HCT116 (cell line): ENCODE measurements around the gene MLLT3. TPM values are rescaled to one million over a fixed set of nuclear protein-coding genes. Genes with fewer than 3 reads are reported as not detected.

Source experiments
- ATAC-seq: fragments of 200-7000 bp; cut with Tn5 transposase; 2 replicates; pipeline ENCODE4 v1.9.1; 2020; ENCODE audit warnings: mild to moderate bottlenecking, moderate library complexity
- BruUV-seq: library from RNA; stranded (reverse); fragments of 400-500 nt; replicated peaks from 2 replicates; lab custom pipeline; 2021; lab: Mats Ljungman, UMichigan
- CTCF ChIA-PET: fragments of 300-600 bp; sonication (Branson Sonifier 250); formaldehyde crosslinking; loops from one replicate; lab custom pipeline; 2021; ENCODE audit warnings: antibody characterized with exemption; lab: Charles Lee
- POLR2A ChIA-PET: fragments of 300-600, 350-600 bp; sonication (Branson Sonifier 250); formaldehyde crosslinking; loops from one replicate; lab custom pipeline; 2021; ENCODE audit warnings: antibody characterized with exemption; lab: Charles Lee
- RAD21 ChIA-PET, 2 experiments: fragments of 300-600 bp; sonication (Branson Sonifier 250); formaldehyde crosslinking; loops; one replicate each; lab custom pipeline; 2023; ENCODE audit warnings: low total read pairs in 2 of 2; ENCODE audit not compliant: uncharacterized antibody in 2 of 2, unreplicated experiment in 2 of 2, low non-redundant PET in 1 of 2; lab: Charles Lee
- DNase-seq: peaks from one replicate; pipeline ENCODE4 v3.0.0-alpha.2; 2010; ENCODE audit warnings: low read depth, low spot score
- H2AFZ ChIP-seq: fragments of 200-600 bp; shearing (Covaris generic), sonication (generic); 2 replicates; pipeline ENCODE4 v1.6.1; 2017; ENCODE audit warnings: low read depth, mixed run types, mixed read lengths, antibody characterized with exemption, low read length; ENCODE audit not compliant: poor library complexity, severe bottlenecking
- H3K27ac ChIP-seq: 2 replicates; pipeline ENCODE4 v1.5.1; 2012; ENCODE audit warnings: low read depth, low read length
- H3K27me3 ChIP-seq: fragments of 200-600 bp; sonication (generic); 2 replicates; pipeline ENCODE4 v1.6.1; 2016; ENCODE audit warnings: mixed run types, low read length, mixed read lengths; ENCODE audit not compliant: insufficient read depth
- H3K36me3 ChIP-seq, 2 experiments: fragments of 200-500 bp in 1 of 2; fragments of 200-600 bp in 1 of 2; sonication (Bioruptor generic) in 1 of 2; sonication (generic) in 1 of 2; 2 replicates each; pipeline versions ENCODE4 v1.5.1 to v1.6.1; 2014 to 2016; ENCODE audit warnings: low read length in 2 of 2, inconsistent platforms in 1 of 2, mixed read lengths in 1 of 2, mixed run types in 1 of 2; ENCODE audit not compliant: insufficient read depth in 2 of 2, control insufficient read depth in 1 of 2
- H3K4me1 ChIP-seq, 2 experiments: fragments of 200-600 bp in 1 of 2; sonication (generic) in 1 of 2; 2 replicates each; pipeline versions ENCODE4 v1.5.1 to v1.6.1; 2012 to 2017; ENCODE audit warnings: low read length in 2 of 2, inconsistent platforms in 1 of 2, mild to moderate bottlenecking in 1 of 2, mixed read lengths in 1 of 2, mixed run types in 1 of 2, moderate library complexity in 1 of 2; ENCODE audit not compliant: insufficient read depth in 2 of 2, control insufficient read depth in 1 of 2
- H3K4me2 ChIP-seq: fragments of 200-600 bp; sonication (generic); 2 replicates; pipeline ENCODE4 v1.6.1; 2017; ENCODE audit warnings: mixed run types, low read length, mixed read lengths
- H3K4me3 ChIP-seq, 2 experiments: fragments of 200-600 bp in 1 of 2; sonication (generic) in 1 of 2; replicated peaks in 1 of 2; 2 replicates each; pipeline ENCODE4 v1.5.1; 2011 to 2016; ENCODE audit warnings: low read length in 2 of 2, control low read depth in 1 of 2, low read depth in 1 of 2, mild to moderate bottlenecking in 1 of 2, mixed read lengths in 1 of 2, mixed run types in 1 of 2
- H3K79me2 ChIP-seq: fragments of 200-600 bp; sonication (generic); 2 replicates; pipeline ENCODE4 v1.6.1; 2017; ENCODE audit warnings: mild to moderate bottlenecking, mixed run types, low read length, moderate library complexity, mixed read lengths; ENCODE audit not compliant: insufficient read depth
- H3K9ac ChIP-seq: fragments of 200-600 bp; sonication (generic); 2 replicates; pipeline ENCODE4 v1.6.1; 2016; ENCODE audit warnings: low read length, mixed read lengths
- H3K9me2 ChIP-seq: fragments of 200-600 bp; sonication (generic), shearing (Covaris generic); 2 replicates; pipeline ENCODE4 v1.6.1; 2017; ENCODE audit warnings: mixed run types, mild to moderate bottlenecking, moderate library complexity; ENCODE audit not compliant: insufficient read depth
- H3K9me3 ChIP-seq, 2 experiments: fragments of 200-500 bp in 1 of 2; fragments of 200-600 bp in 1 of 2; sonication (Bioruptor generic) in 1 of 2; sonication (generic) in 1 of 2; 2 replicates each; pipeline ENCODE4 v1.6.1; 2014 to 2017; ENCODE audit warnings: low read length in 2 of 2, mixed read lengths in 2 of 2, inconsistent platforms in 1 of 2, low read depth in 1 of 2, mild to moderate bottlenecking in 1 of 2, mixed run types in 1 of 2, moderate library complexity in 1 of 2; ENCODE audit not compliant: control insufficient read depth in 1 of 2, insufficient read depth in 1 of 2
- H4K20me1 ChIP-seq: fragments of 200-600 bp; sonication (generic), shearing (Covaris generic); 2 replicates; pipeline ENCODE4 v1.6.1; 2017; ENCODE audit warnings: mixed run types, mild to moderate bottlenecking, moderate library complexity; ENCODE audit not compliant: insufficient read depth
- CBX3 ChIP-seq: IDR thresholded peaks from 2 replicates; pipeline ENCODE4 v1.6.1; 2012; ENCODE audit warnings: low read depth
- CEBPB ChIP-seq: IDR thresholded peaks from 2 replicates; pipeline ENCODE4 v1.6.1; 2012; ENCODE audit warnings: low read depth
- CTCF ChIP-seq, 3 experiments: fragments of 200-600 bp in 1 of 3; sonication (generic) in 1 of 3; IDR thresholded peaks in 2 of 3; conservative IDR thresholded peaks in 1 of 3; 2 replicates each; pipeline ENCODE4 v1.5.1; 2012 to 2017; ENCODE audit warnings: low read depth in 2 of 3, low read length in 2 of 3, antibody characterized with exemption in 1 of 3, borderline replicate concordance in 1 of 3, control low read depth in 1 of 3, mild to moderate bottlenecking in 1 of 3, mixed read lengths in 1 of 3, mixed run types in 1 of 3, moderate library complexity in 1 of 3; ENCODE audit not compliant: insufficient read depth in 1 of 3
- ELF1 ChIP-seq: IDR thresholded peaks from 2 replicates; pipeline ENCODE4 v1.6.1; 2012; ENCODE audit warnings: low read depth, borderline replicate concordance
- EZH2 ChIP-seq: fragments of 200-600 bp; sonication (generic); IDR thresholded peaks from 2 replicates; pipeline ENCODE4 v1.6.1; 2017; ENCODE audit warnings: antibody characterized with exemption, mixed run types
- MAX ChIP-seq: IDR thresholded peaks from 2 replicates; pipeline ENCODE4 v1.6.1; 2012
- REST ChIP-seq: IDR thresholded peaks from 2 replicates; pipeline ENCODE4 v1.6.1; 2012; ENCODE audit warnings: low read depth
- SP1 ChIP-seq: IDR thresholded peaks from 2 replicates; pipeline ENCODE4 v1.6.1; 2012; ENCODE audit warnings: low read depth
- YY1 ChIP-seq: IDR thresholded peaks from 2 replicates; pipeline ENCODE4 v1.6.1; 2011; ENCODE audit warnings: low read length, low read depth, moderate library complexity, mild to moderate bottlenecking; ENCODE audit not compliant: insufficient replicate concordance; ENCODE audit errors: extremely low read depth
- ZFX ChIP-seq: fragments of 450-650 bp; IDR thresholded peaks from 2 replicates; pipeline ENCODE4 v1.6.1; 2017
- ZNF274 ChIP-seq: fragments of 200-500 bp; sonication (Bioruptor generic); IDR thresholded peaks from 2 replicates; pipeline ENCODE4 v1.6.1; 2014; ENCODE audit warnings: mild to moderate bottlenecking, low read depth, low read length, inconsistent platforms
- intact Hi-C: fragments of 100-400 bp; cut with micrococcal nuclease; formaldehyde crosslinking; loops from 2 replicates; pipeline ENCODE4 v1.10.0; 2022
- total RNA-seq: library from RNA; stranded (reverse); gene quantifications from one replicate; pipeline ENCODE4 v1.2.1, GENCODE V29; 2021; ENCODE audit not compliant: unreplicated experiment

MLLT3 gene
- total RNA-seq, 1 experiment from 2014 or later = 4.3 TPM

GRCh38 chr9:20505574-20505973, 116.7 kb downstream of the MLLT3 start:
- CTCF ChIA-PET = no interaction called here
- DNase-seq (no peak), ATAC-seq (no peak)
- H3K9me2 ChIP-seq = no peaks in the 10 kb centered on the region
- no peaks in the 10 kb centered on the region for H3K4me1 ChIP-seq
- H3K79me2 ChIP-seq = no peaks in the 10 kb centered on the region
- H3K4me2 ChIP-seq = no peak overlapping the region
- intact Hi-C loops = no loop called here
- no peaks in the 10 kb centered on the region for H3K9me3 ChIP-seq
- H2AFZ ChIP-seq = no peak overlapping the region
- no peak overlapping the region for H3K9ac ChIP-seq
- no peak overlapping the region for H3K27ac ChIP-seq
- TF ChIP-seq SP1 (no peak), CTCF (IDR thresholded peaks at IDR 0.05 in 2 of 3, conservative IDR thresholded peaks at IDR 0.05 in 1 of 3; ENCODE audit: borderline replicate concordance in 1 of 3, insufficient read depth in 1 of 3, low read depth in 2 of 3, low read length in 2 of 3) (no peak), ZFX (no peak)
- TF ChIP-seq, all 23 proteins: peak for 0
- Histone ChIP-seq H3K27me3 (peaks cover 10% of the 10 kb centered on the region; the same call in 1 of the 2 replicates), H3K4me3 (no peak overlapping the region), H4K20me1 (no peaks in the 10 kb centered on the region), H3K36me3 (no peaks in the 10 kb centered on the region)
- ChIA-PET RAD21 (no interaction called here), POLR2A (no interaction called here)
- BruUV-seq = no TSS peak

- RAD21 ChIA-PET = no interaction called here
- H4K20me1 ChIP-seq = no peaks in the 10 kb centered on the region
- no peak for TF ChIP-seq REST
- TF ChIP-seq ZFX = no peak
- no peak for TF ChIP-seq ZNF274
- no peak for TF ChIP-seq CBX3
- TF ChIP-seq CEBPB = no peak
- no peak for TF ChIP-seq EZH2
- no peak for TF ChIP-seq YY1
- TF ChIP-seq MAX = no peak
- TF ChIP-seq ELF1 = no peak
- intact Hi-C loops = no loop called here
- POLR2A ChIA-PET = no interaction called here
- no TSS peak for BruUV-seq
- no peaks in the 10 kb centered on the region for H3K4me1 ChIP-seq
- H3K9me2 ChIP-seq = no peaks in the 10 kb centered on the region
- DNase-seq (no peak), ATAC-seq (no peak)
- H3K4me2 ChIP-seq = no peak overlapping the region
- no peak overlapping the region for H3K27ac ChIP-seq
- no peaks in the 10 kb centered on the region for H3K36me3 ChIP-seq
- H2AFZ ChIP-seq = no peak overlapping the region
- H3K79me2 ChIP-seq = no peaks in the 10 kb centered on the region
- no peak overlapping the region for H3K4me3 ChIP-seq
- CTCF ChIA-PET = no interaction called here
- H3K9me3 ChIP-seq = no peaks in the 10 kb centered on the region
- no peak overlapping the region for H3K9ac ChIP-seq
- peaks cover 14% of the 10 kb centered on the region; the same call in 1 of the 2 replicates for H3K27me3 ChIP-seq
These were observed 117.4 kb downstream of the MLLT3 start for GRCh38 chr9:20504930-20505329.
